ENCODE data around the gene SLC22A5.

DNA sequence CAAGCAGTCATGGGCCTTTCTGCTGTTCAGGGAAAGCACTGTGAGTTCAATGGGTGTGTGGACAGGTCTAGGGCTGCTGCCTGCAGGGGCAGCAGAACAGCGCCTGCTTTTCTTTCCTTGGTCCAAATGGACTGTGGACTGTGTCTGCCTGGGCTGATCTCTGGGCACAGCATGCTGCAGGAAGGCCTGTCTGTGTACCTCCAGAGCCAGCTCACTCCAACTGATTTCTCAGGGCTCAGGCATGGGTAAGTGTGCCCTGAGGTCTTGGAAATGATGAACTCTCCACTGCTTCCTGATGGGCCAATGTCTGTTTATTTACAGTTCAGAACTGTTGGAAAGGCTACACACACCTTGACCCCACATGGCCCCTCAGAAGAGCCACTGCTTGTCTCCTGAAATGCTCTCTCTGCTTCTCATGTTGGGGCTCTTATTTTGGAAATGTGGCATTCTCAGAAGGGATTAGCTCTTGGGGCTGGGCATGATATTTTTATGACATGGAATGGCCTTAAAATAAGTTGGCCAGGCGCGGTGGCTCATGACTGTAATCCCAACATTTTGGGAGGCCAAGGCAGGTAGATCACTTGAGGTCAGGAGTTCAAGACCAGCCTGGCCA, 48.3 kb upstream of the SLC22A5 start:
- TF ChIP-seq, protein P1, sequence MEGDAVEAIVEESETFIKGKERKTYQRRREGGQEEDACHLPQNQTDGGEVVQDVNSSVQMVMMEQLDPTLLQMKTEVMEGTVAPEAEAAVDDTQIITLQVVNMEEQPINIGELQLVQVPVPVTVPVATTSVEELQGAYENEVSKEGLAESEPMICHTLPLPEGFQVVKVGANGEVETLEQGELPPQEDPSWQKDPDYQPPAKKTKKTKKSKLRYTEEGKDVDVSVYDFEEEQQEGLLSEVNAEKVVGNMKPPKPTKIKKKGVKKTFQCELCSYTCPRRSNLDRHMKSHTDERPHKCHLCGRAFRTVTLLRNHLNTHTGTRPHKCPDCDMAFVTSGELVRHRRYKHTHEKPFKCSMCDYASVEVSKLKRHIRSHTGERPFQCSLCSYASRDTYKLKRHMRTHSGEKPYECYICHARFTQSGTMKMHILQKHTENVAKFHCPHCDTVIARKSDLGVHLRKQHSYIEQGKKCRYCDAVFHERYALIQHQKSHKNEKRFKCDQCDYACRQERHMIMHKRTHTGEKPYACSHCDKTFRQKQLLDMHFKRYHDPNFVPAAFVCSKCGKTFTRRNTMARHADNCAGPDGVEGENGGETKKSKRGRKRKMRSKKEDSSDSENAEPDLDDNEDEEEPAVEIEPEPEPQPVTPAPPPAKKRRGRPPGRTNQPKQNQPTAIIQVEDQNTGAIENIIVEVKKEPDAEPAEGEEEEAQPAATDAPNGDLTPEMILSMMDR (IDR thresholded peaks at IDR 0.05), result peak in 3 of 6 experiments; percentile 42 to 54 (median 53)
- TF ChIP-seq POLR2A (IDR thresholded peaks at IDR 0.05), result no peak

Measured in Peyer's patch (tissue), 4 donors.